Activated CD8-positive, alpha-beta T cell treated with anti-CD3 and anti-CD28 coated beads for 36 hours (primary cell): ENCODE measurements around the gene CXXC5. TPM values are rescaled to one million over a fixed set of nuclear protein-coding genes. Genes with fewer than 3 reads are reported as not detected.

Experiments
- ATAC-seq: fragments of 200-7000 bp; cut with Tn5 transposase; one replicate; pipeline ENCODE4 v1.10.0; 2021; ENCODE audit warnings: mild to moderate bottlenecking, moderate library complexity
- CTCF ChIA-PET: fragments of 350-600 bp; sonication (Branson Sonifier 250); formaldehyde crosslinking; loops from one replicate; lab custom pipeline; 2021; ENCODE audit warnings: antibody characterized with exemption; lab: Charles Lee
- POLR2A ChIA-PET: fragments of 350-600 bp; sonication (Branson Sonifier 250); formaldehyde crosslinking; loops from one replicate; lab custom pipeline; 2021; ENCODE audit warnings: antibody characterized with exemption; lab: Charles Lee
- DNase-seq: peaks from one replicate; pipeline ENCODE4 v3.0.0-alpha.2; 2020
- H3K27ac Mint-ChIP-seq: one replicate; pipeline ENCODE4 v1.8.0; 2021; ENCODE audit warnings: mild to moderate bottlenecking, mixed read lengths
- H3K27me3 Mint-ChIP-seq: one replicate; pipeline ENCODE4 v1.8.0; 2021; ENCODE audit warnings: mixed read lengths
- H3K36me3 Mint-ChIP-seq: one replicate; pipeline ENCODE4 v1.8.0; 2021; ENCODE audit warnings: low read depth, mixed read lengths
- H3K4me1 Mint-ChIP-seq: one replicate; pipeline ENCODE4 v1.8.0; 2021; ENCODE audit warnings: low read depth, mixed read lengths
- H3K4me3 Mint-ChIP-seq: one replicate; pipeline ENCODE4 v1.8.0; 2021; ENCODE audit warnings: mild to moderate bottlenecking, moderate library complexity, mixed read lengths
- H3K9me3 Mint-ChIP-seq: one replicate; pipeline ENCODE4 v1.8.0; 2021; ENCODE audit warnings: mixed read lengths
- CTCF ChIP-seq: fragments of 200-600 bp; IDR thresholded peaks from one replicate; pipeline ENCODE4 v1.8.0; 2022; ENCODE audit warnings: antibody characterized with exemption, mild to moderate bottlenecking
- intact Hi-C: fragments of 100-400 bp; cut with micrococcal nuclease; formaldehyde crosslinking; loops from one replicate; pipeline ENCODE4 v1.10.0; 2022
- total RNA-seq, 2 experiments: library from RNA; stranded (reverse); gene quantifications; one replicate each; pipeline ENCODE4 v1.2.3, GENCODE V29; 2021

Gene CXXC5
- total RNA-seq, 2 experiments from 2014 or later: 3.5 to 4.3 TPM

- POLR2A ChIA-PET: interaction anchor here (0.8 to 1.5 kb wide), 2 partner anchors 10 to 11 kb away, joined by 3 to 4 read pairs; no protein-coding TSS in a partner anchor
- CTCF ChIA-PET: interaction anchor here (0.8 to 4.1 kb wide), 6 partner anchors 10 to 80 kb away, joined by 3 to 25 read pairs (median 4); no protein-coding TSS in a partner anchor
- DNase-seq (no peak), ATAC-seq (no peak)
- Mint-ChIP-seq H3K4me1 (peaks cover 20% of the 10 kb centered on the region), H3K36me3 (no peaks in the 10 kb centered on the region), H3K27ac (no peak overlapping the region), H3K9me3 (no peaks in the 10 kb centered on the region), H3K4me3 (no peak overlapping the region), H3K27me3 (no peaks in the 10 kb centered on the region)
- intact Hi-C loops: no loop called here
- no peak for TF ChIP-seq CTCF
Measured at GRCh38 chr5:139685886-139686285, 37.7 kb downstream of the CXXC5 start.

GRCh38 chr5:139686356-139686705, 38.2 kb downstream of the CXXC5 start:
- intact Hi-C loops: no loop called here
- ATAC-seq: no peak
- Mint-ChIP-seq H3K27ac (no peak overlapping the region), H3K9me3 (no peaks in the 10 kb centered on the region), H3K4me3 (no peak overlapping the region), H3K27me3 (no peaks in the 10 kb centered on the region), H3K36me3 (no peaks in the 10 kb centered on the region), H3K4me1 (peaks cover 20% of the 10 kb centered on the region)
- no peak for TF ChIP-seq CTCF
- no peak for DNase-seq
- CTCF ChIA-PET: interaction anchor here (0.9 to 4.1 kb wide), 4 partner anchors 9 to 79 kb away, joined by 4 to 25 read pairs (median 8); no protein-coding TSS in a partner anchor
- POLR2A ChIA-PET: no interaction called here

- no peak overlapping the region for H3K4me3 Mint-ChIP-seq
- H3K36me3 Mint-ChIP-seq: no peaks in the 10 kb centered on the region
- intact Hi-C loops: no loop called here
- no peaks in the 10 kb centered on the region for H3K27me3 Mint-ChIP-seq
- H3K27ac Mint-ChIP-seq: peak overlapping the region; percentile 12
- POLR2A ChIA-PET: no interaction called here
- peaks cover 20% of the 10 kb centered on the region for H3K4me1 Mint-ChIP-seq
- no peak for TF ChIP-seq CTCF
- CTCF ChIA-PET: interaction anchor here (1.1 to 1.7 kb wide), 2 partner anchors 9 to 53 kb away, joined by 4 to 5 read pairs; no protein-coding TSS in a partner anchor
- ATAC-seq (no peak), DNase-seq (no peak)
- H3K9me3 Mint-ChIP-seq: no peaks in the 10 kb centered on the region
Measured at GRCh38 chr5:139686706-139687441, 38.7 kb downstream of the CXXC5 start.

GRCh38 chr5:139687656-139688055, 39.5 kb downstream of the CXXC5 start:
- Mint-ChIP-seq H3K36me3 (no peaks in the 10 kb centered on the region), H3K4me3 (no peak overlapping the region), H3K9me3 (no peaks in the 10 kb centered on the region), H3K27me3 (no peaks in the 10 kb centered on the region), H3K4me1 (peaks cover 20% of the 10 kb centered on the region), H3K27ac (no peak overlapping the region)
- DNase-seq: no peak
- intact Hi-C loops: no loop called here
- POLR2A ChIA-PET: no interaction called here
- ATAC-seq: no peak
- CTCF ChIA-PET: interaction anchor here (1.1 to 1.7 kb wide), 2 partner anchors 10 to 54 kb away, joined by 4 to 5 read pairs; no protein-coding TSS in a partner anchor
- no peak for TF ChIP-seq CTCF

- no peak overlapping the region for H3K27ac Mint-ChIP-seq
- no peak overlapping the region for H3K4me3 Mint-ChIP-seq
- ATAC-seq (no peak), DNase-seq (no peak)
- H3K36me3 Mint-ChIP-seq: no peaks in the 10 kb centered on the region
- H3K9me3 Mint-ChIP-seq: no peaks in the 10 kb centered on the region
- H3K27me3 Mint-ChIP-seq: no peaks in the 10 kb centered on the region
- ChIA-PET CTCF (interaction anchor here (1.3 to 6.4 kb wide), 3 partner anchors 10 to 61 kb away, joined by 3 to 94 read pairs (median 4); no protein-coding TSS in a partner anchor), POLR2A (no interaction called here)
- intact Hi-C loops: no loop called here
- peaks cover 18% of the 10 kb centered on the region for H3K4me1 Mint-ChIP-seq
- TF ChIP-seq CTCF: no peak
Measured at GRCh38 chr5:139688088-139688702, 40.0 kb downstream of the CXXC5 start.
